ENCODE data around the gene PTPRJ. TPM values are rescaled to one million over a fixed set of nuclear protein-coding genes. Genes with fewer than 3 reads are reported as not detected.

Gene PTPRJ
- total and polyA plus RNA-seq, 2 experiments from 2014 or later = 4.5 to 9.5 TPM

DNA sequence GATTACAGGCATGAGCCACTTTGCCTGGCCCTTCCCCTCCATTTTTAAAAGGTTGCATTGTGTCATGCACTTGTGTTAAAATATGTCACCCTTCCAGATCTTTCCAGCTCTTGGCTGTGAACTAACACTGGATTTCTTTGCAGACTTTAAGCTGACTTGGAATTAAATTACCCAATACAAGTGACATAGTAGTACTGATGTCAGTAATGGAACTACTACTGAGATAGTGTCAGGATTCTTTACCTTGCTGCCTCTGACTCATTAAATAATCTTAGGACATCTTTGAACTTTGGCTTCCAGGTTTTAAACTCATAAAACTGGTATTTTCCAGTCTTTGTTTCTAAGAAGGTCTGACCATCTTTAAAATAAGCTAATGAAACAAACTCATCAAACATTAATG lies 184.5 kb downstream of the PTPRJ start:
- Histone ChIP-seq H3K27ac (no peak overlapping the region), H3K27me3 (replicated peaks; ENCODE audit: insufficient read depth) (no peaks in the 10 kb centered on the region), H3K9me3 (ENCODE audit: low read depth) (no peaks in the 10 kb centered on the region), H3K4me1 (ENCODE audit: insufficient read depth) (peaks cover 12% of the 10 kb centered on the region), H2AFZ (no peak overlapping the region), H3K4me2 (ENCODE audit: unreplicated experiment) (no peak overlapping the region), H3K9me2 (ENCODE audit: insufficient read depth) (no peaks in the 10 kb centered on the region), H3K36me3 (ENCODE audit: low read depth) (peaks cover 22% of the 10 kb centered on the region; the same call in 1 of the 2 replicates), H3F3A (ENCODE audit: insufficient read depth) (0 out of 2 replicates have a peak, but pooled peaks cover 9% of the 10 kb centered on the region), H4K20me1 (ENCODE audit: insufficient read depth) (no peaks in the 10 kb centered on the region), H3K79me2 (ENCODE audit: insufficient read depth) (no peaks in the 10 kb centered on the region), H3K4me3 (no peak overlapping the region), H3K9ac (no peak overlapping the region)
- in situ Hi-C loops (cut with MboI) = no loop called here
- TF ChIP-seq EZH2phosphoT487 (IDR thresholded peaks at IDR 0.05; ENCODE audit: insufficient read depth, low read depth) (no peak), EZH2 (IDR thresholded peaks at IDR 0.05; ENCODE audit: insufficient read depth, poor library complexity, severe bottlenecking) (no peak)
- DNase-seq = no peak

- Histone ChIP-seq H3K36me3 (ENCODE audit: low read depth) (peaks cover 16% of the 10 kb centered on the region; the same call in 1 of the 2 replicates), H3K4me3 (no peak overlapping the region), H3K9me2 (ENCODE audit: insufficient read depth) (no peaks in the 10 kb centered on the region), H2AFZ (no peak overlapping the region), H3K4me2 (ENCODE audit: unreplicated experiment) (no peak overlapping the region), H3K9ac (no peak overlapping the region), H3F3A (ENCODE audit: insufficient read depth) (peaks cover 15% of the 10 kb centered on the region; the same call in 1 of the 2 replicates), H3K79me2 (ENCODE audit: insufficient read depth) (no peaks in the 10 kb centered on the region), H3K27ac (no peak overlapping the region), H3K9me3 (ENCODE audit: low read depth) (no peaks in the 10 kb centered on the region), H3K4me1 (ENCODE audit: insufficient read depth) (peaks cover 18% of the 10 kb centered on the region), H3K27me3 (replicated peaks; ENCODE audit: insufficient read depth) (no peaks in the 10 kb centered on the region), H4K20me1 (ENCODE audit: insufficient read depth) (no peaks in the 10 kb centered on the region)
- in situ Hi-C loops (cut with MboI) = no loop called here
- WGBS, 2 experiments (ENCODE audit: low coverage in 1 of 2, low lambda C conversion rate in 2 of 2, missing lambda C conversion rate in 2 of 2) = 67% methylated on average over 3 of the region's 3 CpGs
- TF ChIP-seq EZH2 (IDR thresholded peaks at IDR 0.05; ENCODE audit: insufficient read depth, poor library complexity, severe bottlenecking) = no peak
- no peak for TF ChIP-seq EZH2phosphoT487 (IDR thresholded peaks at IDR 0.05; ENCODE audit: insufficient read depth, low read depth)
- DNase-seq = no peak
Measured at GRCh38 chr11:48165426-48165825, 185.1 kb downstream of the PTPRJ start.

DNA sequence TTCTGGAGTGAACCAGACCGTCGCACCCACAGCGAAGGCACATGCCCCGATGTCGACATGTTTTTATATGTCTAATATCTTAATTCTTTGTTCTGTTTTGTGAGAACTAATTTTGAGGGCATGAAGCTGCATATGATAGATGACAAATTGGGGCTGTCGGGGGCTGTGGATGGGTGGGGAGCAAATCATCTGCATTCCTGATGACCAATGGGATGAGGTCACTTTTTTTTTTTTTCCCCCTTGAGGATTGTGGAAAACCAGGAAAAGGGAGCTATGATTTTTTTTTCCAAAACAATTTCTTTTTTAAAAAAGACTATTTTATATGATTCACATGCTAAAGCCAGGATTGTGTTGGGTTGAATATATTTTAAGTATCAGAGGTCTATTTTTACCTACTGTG lies 187.0 kb downstream of the PTPRJ start:
- DNase-seq = peak; percentile 27
- in situ Hi-C loops (cut with MboI) = no loop called here

GRCh38 chr11:48168815-48169214 lies 188.5 kb downstream of the PTPRJ start:
- no peak overlapping the region for H3K9ac ChIP-seq
- H3K27me3 ChIP-seq (replicated peaks; ENCODE audit: insufficient read depth) = no peaks in the 10 kb centered on the region
- no peaks in the 10 kb centered on the region for H3K9me2 ChIP-seq (ENCODE audit: insufficient read depth)
- no peaks in the 10 kb centered on the region for H3K79me2 ChIP-seq (ENCODE audit: insufficient read depth)
- no peaks in the 10 kb centered on the region for H3K9me3 ChIP-seq (ENCODE audit: low read depth)
- in situ Hi-C loops (cut with MboI) = no loop called here
- H3K4me1 ChIP-seq (ENCODE audit: insufficient read depth) = peaks cover 29% of the 10 kb centered on the region
- no peak overlapping the region for H3K4me2 ChIP-seq (ENCODE audit: unreplicated experiment)
- no peak for DNase-seq
- no peaks in the 10 kb centered on the region for H4K20me1 ChIP-seq (ENCODE audit: insufficient read depth)
- no peak overlapping the region for H2AFZ ChIP-seq
- 92% methylated on average over 6 of the region's 6 CpGs for WGBS, 2 experiments (ENCODE audit: low coverage in 1 of 2, low lambda C conversion rate in 2 of 2, missing lambda C conversion rate in 2 of 2)
- no peak overlapping the region for H3K4me3 ChIP-seq
- H3F3A ChIP-seq (ENCODE audit: insufficient read depth) = peaks cover 22% of the 10 kb centered on the region; the same call in 1 of the 2 replicates
- peaks cover 13% of the 10 kb centered on the region; the same call in 1 of the 2 replicates for H3K36me3 ChIP-seq (ENCODE audit: low read depth)
- no peak overlapping the region for H3K27ac ChIP-seq
- TF ChIP-seq EZH2phosphoT487 (IDR thresholded peaks at IDR 0.05; ENCODE audit: insufficient read depth, low read depth) (no peak), EZH2 (IDR thresholded peaks at IDR 0.05; ENCODE audit: insufficient read depth, poor library complexity, severe bottlenecking) (no peak)

More for the DNA sequence above, 187.0 kb downstream of the PTPRJ start:
- Histone ChIP-seq H3F3A (ENCODE audit: insufficient read depth) (peaks cover 26% of the 10 kb centered on the region; the same call in 1 of the 2 replicates), H4K20me1 (ENCODE audit: insufficient read depth) (no peaks in the 10 kb centered on the region), H3K27me3 (replicated peaks; ENCODE audit: insufficient read depth) (no peaks in the 10 kb centered on the region), H3K36me3 (ENCODE audit: low read depth) (peaks cover 13% of the 10 kb centered on the region; the same call in 1 of the 2 replicates), H3K9ac (no peak overlapping the region), H3K9me3 (ENCODE audit: low read depth) (no peaks in the 10 kb centered on the region), H3K9me2 (ENCODE audit: insufficient read depth) (no peaks in the 10 kb centered on the region), H3K4me2 (ENCODE audit: unreplicated experiment) (no peak overlapping the region), H3K27ac (no peak overlapping the region), H3K79me2 (ENCODE audit: insufficient read depth) (no peaks in the 10 kb centered on the region), H3K4me3 (no peak overlapping the region), H2AFZ (no peak overlapping the region), H3K4me1 (ENCODE audit: insufficient read depth) (peaks cover 29% of the 10 kb centered on the region)
- 81 to 82% methylated on average over 6 of the region's 6 CpGs for WGBS, 2 experiments (ENCODE audit: low coverage in 1 of 2, low lambda C conversion rate in 2 of 2, missing lambda C conversion rate in 2 of 2)
- TF ChIP-seq EZH2 (IDR thresholded peaks at IDR 0.05; ENCODE audit: insufficient read depth, poor library complexity, severe bottlenecking) (no peak), EZH2phosphoT487 (IDR thresholded peaks at IDR 0.05; ENCODE audit: insufficient read depth, low read depth) (no peak)

DNA sequence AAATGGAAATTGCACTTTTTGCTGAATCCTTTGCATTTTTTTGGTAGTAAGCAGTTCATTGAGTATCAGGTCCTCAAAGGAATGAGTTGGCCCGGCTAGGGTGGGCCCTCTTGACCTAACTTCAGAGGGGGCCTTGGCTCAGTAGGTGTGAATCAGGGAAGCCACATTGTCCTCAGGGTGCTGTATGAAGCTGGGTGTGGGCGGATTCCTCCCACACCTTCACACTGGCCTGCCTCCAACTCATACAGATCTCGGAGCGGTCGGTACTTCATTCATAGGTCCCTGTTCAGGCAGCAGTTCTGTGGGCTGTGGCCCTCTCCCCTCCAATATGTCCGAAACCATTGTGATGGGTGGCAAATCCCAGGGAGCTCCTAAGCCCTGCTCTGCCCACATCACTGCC lies 188.9 kb downstream of the PTPRJ start:
- no peak for DNase-seq
- H3K9me2 ChIP-seq (ENCODE audit: insufficient read depth) = no peaks in the 10 kb centered on the region
- in situ Hi-C loops (cut with MboI) = no loop called here
- no peaks in the 10 kb centered on the region for H4K20me1 ChIP-seq (ENCODE audit: insufficient read depth)
- no peaks in the 10 kb centered on the region for H3K79me2 ChIP-seq (ENCODE audit: insufficient read depth)
- H3K4me3 ChIP-seq = no peak overlapping the region
- WGBS, 2 experiments (ENCODE audit: low coverage in 1 of 2, low lambda C conversion rate in 2 of 2, missing lambda C conversion rate in 2 of 2) = 93 to 94% methylated on average over 6 of the region's 6 CpGs
- H3K36me3 ChIP-seq (ENCODE audit: low read depth) = peaks cover 13% of the 10 kb centered on the region; the same call in 1 of the 2 replicates
- no peaks in the 10 kb centered on the region for H3K9me3 ChIP-seq (ENCODE audit: low read depth)
- H3K27ac ChIP-seq = no peak overlapping the region
- H3K4me1 ChIP-seq (ENCODE audit: insufficient read depth) = peaks cover 29% of the 10 kb centered on the region
- H2AFZ ChIP-seq = no peak overlapping the region
- no peak overlapping the region for H3K4me2 ChIP-seq (ENCODE audit: unreplicated experiment)
- no peaks in the 10 kb centered on the region for H3K27me3 ChIP-seq (replicated peaks; ENCODE audit: insufficient read depth)
- TF ChIP-seq EZH2 (IDR thresholded peaks at IDR 0.05; ENCODE audit: insufficient read depth, poor library complexity, severe bottlenecking) = no peak
- no peak for TF ChIP-seq EZH2phosphoT487 (IDR thresholded peaks at IDR 0.05; ENCODE audit: insufficient read depth, low read depth)
- H3K9ac ChIP-seq = no peak overlapping the region
- peaks cover 22% of the 10 kb centered on the region; the same call in 1 of the 2 replicates for H3F3A ChIP-seq (ENCODE audit: insufficient read depth)
